ENCODE measurements around the gene C9orf78.

Gene C9orf78

DNA sequence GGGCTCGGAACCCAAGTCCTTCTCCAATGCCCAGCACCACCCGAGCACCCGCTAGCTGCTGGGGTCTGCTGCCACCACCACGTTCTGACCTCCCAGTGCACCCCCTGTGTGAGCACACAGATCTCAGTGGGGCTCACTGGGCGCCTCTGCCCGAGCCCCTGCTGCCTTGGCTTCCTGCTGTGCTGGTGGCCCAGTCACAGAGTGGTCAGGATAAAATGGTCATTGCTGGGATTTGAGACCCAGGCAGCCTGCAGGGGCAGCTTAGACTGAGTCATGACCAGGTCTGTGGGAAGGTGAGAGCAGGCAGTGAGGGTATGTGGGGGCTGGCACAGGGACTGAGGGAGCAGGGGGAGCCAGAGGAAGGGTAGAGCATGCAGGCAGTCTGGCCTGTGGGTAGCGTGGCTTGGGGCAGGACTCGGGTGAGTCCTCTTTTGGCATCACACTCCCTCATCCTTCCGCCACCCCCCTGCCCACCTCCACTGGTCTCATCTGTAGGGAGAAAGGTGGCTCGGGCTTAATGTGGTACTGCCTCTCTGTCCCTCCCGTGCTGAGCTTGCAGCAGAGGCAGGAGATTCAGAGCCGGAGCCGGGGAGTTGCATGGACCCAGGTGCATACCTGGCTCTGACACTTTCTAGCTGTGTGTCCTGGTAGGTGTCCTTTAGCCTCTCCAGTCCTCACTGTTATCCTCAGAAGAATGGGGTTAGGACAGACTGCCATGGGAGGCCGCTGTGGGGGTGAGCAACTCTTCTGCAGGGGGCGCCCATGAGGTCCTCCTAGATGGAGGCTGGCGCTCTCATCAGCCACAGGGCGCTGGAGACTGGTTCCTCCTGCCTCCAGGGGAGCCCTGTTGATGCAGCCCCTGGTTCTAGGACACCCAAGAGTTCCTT, 32.3 kb upstream of the C9orf78 start:
- no peaks in the 10 kb centered on the region for H3K9me3 ChIP-seq (ENCODE audit: control insufficient read depth, low read length)
- peaks cover 8% of the 10 kb centered on the region for H3K36me3 ChIP-seq (ENCODE audit: control insufficient read depth, insufficient read depth, low read length)
- H3K4me1 ChIP-seq (ENCODE audit: control insufficient read depth, insufficient read depth, low read length): no peaks in the 10 kb centered on the region
- no peak overlapping the region for H3K4me3 ChIP-seq (ENCODE audit: insufficient read depth, low read depth, low read length)
- no peak overlapping the region for H3K27ac ChIP-seq (ENCODE audit: insufficient read depth, low read depth, low read length, poor library complexity, severe bottlenecking)
- no peaks in the 10 kb centered on the region for H3K27me3 ChIP-seq (ENCODE audit: control insufficient read depth, insufficient read depth, low read length, poor library complexity, severe bottlenecking)
- 78% methylated on average over 17 of the region's 17 CpGs for WGBS, 2 experiments

GRCh38 chr9:129866394-129867135, 31.5 kb upstream of the C9orf78 start:
- Histone ChIP-seq H3K4me1 (ENCODE audit: control insufficient read depth, insufficient read depth, low read length) (no peaks in the 10 kb centered on the region), H3K36me3 (ENCODE audit: control insufficient read depth, insufficient read depth, low read length) (peaks cover 11% of the 10 kb centered on the region), H3K9me3 (ENCODE audit: control insufficient read depth, low read length) (no peaks in the 10 kb centered on the region), H3K27ac (ENCODE audit: insufficient read depth, low read depth, low read length, poor library complexity, severe bottlenecking) (no peak overlapping the region), H3K4me3 (ENCODE audit: insufficient read depth, low read depth, low read length) (no peak overlapping the region), H3K27me3 (ENCODE audit: control insufficient read depth, insufficient read depth, low read length, poor library complexity, severe bottlenecking) (no peaks in the 10 kb centered on the region)
- 86 to 88% methylated on average over 17 of the region's 17 CpGs for WGBS, 2 experiments

DNA sequence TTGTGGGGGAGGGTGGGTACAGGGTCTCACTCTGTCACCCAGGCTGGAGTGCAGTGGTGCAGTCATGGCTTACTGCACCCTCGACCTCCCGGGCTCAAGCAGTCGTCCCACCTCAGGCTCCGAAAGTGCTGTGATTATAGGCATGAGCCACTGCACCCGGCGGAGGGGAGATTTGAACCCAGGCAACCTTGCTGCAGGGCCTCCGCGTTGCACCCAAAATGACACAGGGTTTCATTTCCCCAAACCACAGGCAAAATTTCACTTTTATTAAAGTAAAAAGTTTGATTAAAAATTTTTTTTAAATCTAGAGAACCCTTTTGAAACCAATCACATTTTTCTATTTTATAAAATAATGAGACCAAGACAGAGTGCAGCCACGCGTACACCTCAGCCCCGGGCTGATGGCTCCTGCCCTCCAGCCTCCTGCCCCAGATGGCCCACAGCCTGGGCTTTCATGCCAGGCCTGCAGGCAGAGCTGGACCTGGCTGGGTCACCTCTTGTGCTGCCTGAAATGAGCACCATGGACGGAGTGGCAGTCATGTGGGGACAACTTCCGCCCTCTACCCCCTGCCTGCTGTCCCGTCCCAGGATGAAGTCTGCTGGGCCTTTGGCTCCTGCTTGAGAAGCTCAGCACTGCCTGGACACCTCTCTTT, 30.7 kb upstream of the C9orf78 start:
- Histone ChIP-seq H3K4me1 (ENCODE audit: control insufficient read depth, insufficient read depth, low read length) (no peaks in the 10 kb centered on the region), H3K9me3 (ENCODE audit: control insufficient read depth, low read length) (no peaks in the 10 kb centered on the region), H3K36me3 (ENCODE audit: control insufficient read depth, insufficient read depth, low read length) (peaks cover 11% of the 10 kb centered on the region), H3K27ac (ENCODE audit: insufficient read depth, low read depth, low read length, poor library complexity, severe bottlenecking) (no peak overlapping the region), H3K27me3 (ENCODE audit: control insufficient read depth, insufficient read depth, low read length, poor library complexity, severe bottlenecking) (no peaks in the 10 kb centered on the region), H3K4me3 (ENCODE audit: insufficient read depth, low read depth, low read length) (no peak overlapping the region)
- WGBS, 2 experiments: 81 to 82% methylated on average over 14 of the region's 14 CpGs

- Histone ChIP-seq H3K4me1 (ENCODE audit: control insufficient read depth, insufficient read depth, low read length) (no peaks in the 10 kb centered on the region), H3K9me3 (ENCODE audit: control insufficient read depth, low read length) (no peaks in the 10 kb centered on the region), H3K4me3 (ENCODE audit: insufficient read depth, low read depth, low read length) (no peak overlapping the region), H3K27me3 (ENCODE audit: control insufficient read depth, insufficient read depth, low read length, poor library complexity, severe bottlenecking) (no peaks in the 10 kb centered on the region), H3K36me3 (ENCODE audit: control insufficient read depth, insufficient read depth, low read length) (peaks cover 11% of the 10 kb centered on the region), H3K27ac (ENCODE audit: insufficient read depth, low read depth, low read length, poor library complexity, severe bottlenecking) (no peak overlapping the region)
- 63% methylated on average over 11 of the region's 11 CpGs for WGBS, 2 experiments
Measured at GRCh38 chr9:129864991-129865647, 30.0 kb upstream of the C9orf78 start.

GRCh38 chr9:129863059-129863690, 28.1 kb upstream of the C9orf78 start:
- 92% methylated on average over 14 of the region's 14 CpGs for WGBS, 2 experiments
- Histone ChIP-seq H3K27ac (ENCODE audit: insufficient read depth, low read depth, low read length, poor library complexity, severe bottlenecking) (no peak overlapping the region), H3K4me1 (ENCODE audit: control insufficient read depth, insufficient read depth, low read length) (no peaks in the 10 kb centered on the region), H3K36me3 (ENCODE audit: control insufficient read depth, insufficient read depth, low read length) (peaks cover 11% of the 10 kb centered on the region), H3K4me3 (ENCODE audit: insufficient read depth, low read depth, low read length) (no peak overlapping the region), H3K9me3 (ENCODE audit: control insufficient read depth, low read length) (no peaks in the 10 kb centered on the region), H3K27me3 (ENCODE audit: control insufficient read depth, insufficient read depth, low read length, poor library complexity, severe bottlenecking) (no peaks in the 10 kb centered on the region)

- Histone ChIP-seq H3K4me1 (ENCODE audit: control insufficient read depth, insufficient read depth, low read length) (no peaks in the 10 kb centered on the region), H3K9me3 (ENCODE audit: control insufficient read depth, low read length) (no peaks in the 10 kb centered on the region), H3K4me3 (ENCODE audit: insufficient read depth, low read depth, low read length) (no peak overlapping the region), H3K27ac (ENCODE audit: insufficient read depth, low read depth, low read length, poor library complexity, severe bottlenecking) (no peak overlapping the region), H3K36me3 (ENCODE audit: control insufficient read depth, insufficient read depth, low read length) (peaks cover 11% of the 10 kb centered on the region), H3K27me3 (ENCODE audit: control insufficient read depth, insufficient read depth, low read length, poor library complexity, severe bottlenecking) (no peaks in the 10 kb centered on the region)
- 88% methylated on average over 12 of the region's 12 CpGs for WGBS, 2 experiments
Measured at GRCh38 chr9:129861447-129861827, 26.4 kb upstream of the C9orf78 start.

DNA sequence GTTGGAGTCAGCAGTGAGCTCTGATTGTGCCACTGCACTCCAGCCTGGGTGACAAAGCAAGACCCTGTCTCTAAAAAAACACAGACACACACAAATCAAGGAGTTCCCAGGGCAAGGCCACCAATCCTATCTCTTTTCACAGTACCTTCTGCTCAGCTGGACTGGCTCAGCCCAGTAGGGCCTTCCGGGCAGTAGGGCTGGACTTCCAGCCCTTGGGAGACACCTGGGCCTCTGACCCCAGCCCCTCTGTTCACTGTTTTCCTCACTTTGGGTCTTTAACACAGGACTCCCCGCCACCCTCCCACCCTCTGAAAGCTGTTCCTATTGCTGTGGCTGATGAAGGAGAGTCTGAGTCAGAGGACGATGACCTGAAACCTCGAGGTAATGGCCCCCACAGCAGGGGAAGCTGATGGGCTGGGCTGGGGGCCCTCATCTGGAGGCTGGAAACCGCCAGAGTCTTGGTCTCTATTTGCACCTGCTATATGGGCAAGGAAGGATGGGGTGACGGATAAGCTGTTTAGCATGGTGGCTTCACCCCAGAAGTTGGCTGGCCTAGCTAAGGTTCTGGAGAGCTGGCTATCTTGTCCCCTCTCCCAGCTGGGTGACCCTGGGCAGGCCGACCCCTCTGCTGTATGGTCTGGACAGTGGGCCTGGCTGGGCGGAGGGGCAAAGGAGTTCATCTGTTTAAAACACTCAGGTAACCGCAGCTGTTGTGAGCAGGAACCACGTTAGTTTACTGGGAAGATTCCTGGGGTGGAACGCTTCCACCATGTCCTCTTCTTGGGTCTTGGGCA, 25.8 kb upstream of the C9orf78 start:
- Histone ChIP-seq H3K27ac (ENCODE audit: insufficient read depth, low read depth, low read length, poor library complexity, severe bottlenecking) (no peak overlapping the region), H3K4me3 (ENCODE audit: insufficient read depth, low read depth, low read length) (no peak overlapping the region), H3K36me3 (ENCODE audit: control insufficient read depth, insufficient read depth, low read length) (peaks cover 6% of the 10 kb centered on the region), H3K27me3 (ENCODE audit: control insufficient read depth, insufficient read depth, low read length, poor library complexity, severe bottlenecking) (no peaks in the 10 kb centered on the region), H3K9me3 (ENCODE audit: control insufficient read depth, low read length) (no peaks in the 10 kb centered on the region), H3K4me1 (ENCODE audit: control insufficient read depth, insufficient read depth, low read length) (no peaks in the 10 kb centered on the region)
- 76 to 77% methylated on average over 11 of the region's 11 CpGs for WGBS, 2 experiments

- H3K4me3 ChIP-seq (ENCODE audit: insufficient read depth, low read depth, low read length): no peak overlapping the region
- no peak overlapping the region for H3K27ac ChIP-seq (ENCODE audit: insufficient read depth, low read depth, low read length, poor library complexity, severe bottlenecking)
- 88 to 89% methylated on average over 11 of the region's 11 CpGs for WGBS, 2 experiments
- no peaks in the 10 kb centered on the region for H3K4me1 ChIP-seq (ENCODE audit: control insufficient read depth, insufficient read depth, low read length)
- no peaks in the 10 kb centered on the region for H3K9me3 ChIP-seq (ENCODE audit: control insufficient read depth, low read length)
- no peaks in the 10 kb centered on the region for H3K27me3 ChIP-seq (ENCODE audit: control insufficient read depth, insufficient read depth, low read length, poor library complexity, severe bottlenecking)
- H3K36me3 ChIP-seq (ENCODE audit: control insufficient read depth, insufficient read depth, low read length): peaks cover 3% of the 10 kb centered on the region
Measured at GRCh38 chr9:129858167-129858962, 23.3 kb upstream of the C9orf78 start.
